ENCODE measurements around the gene CCDC24.

Gene CCDC24

DNA sequence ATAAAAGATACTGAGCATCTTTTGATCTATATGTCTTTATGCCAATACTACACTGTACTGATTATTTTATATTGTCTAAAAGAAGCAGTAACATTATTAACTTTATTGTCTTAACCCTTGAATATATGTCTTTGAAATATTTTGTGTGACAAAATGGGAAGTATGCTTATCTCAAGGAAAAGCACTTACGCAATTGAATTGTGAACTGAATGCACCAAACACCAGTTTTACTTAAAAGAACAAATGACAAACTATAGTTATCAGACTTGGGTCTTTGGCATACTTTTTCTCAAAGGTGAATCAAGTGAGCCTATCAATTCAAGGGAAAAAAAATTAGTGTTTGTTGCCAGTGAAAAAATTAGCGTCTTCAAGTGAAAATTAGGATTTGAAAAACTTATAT, 49.0 kb downstream of the CCDC24 start:
- DNase-seq (ENCODE audit: low read depth), result no peak

DNA sequence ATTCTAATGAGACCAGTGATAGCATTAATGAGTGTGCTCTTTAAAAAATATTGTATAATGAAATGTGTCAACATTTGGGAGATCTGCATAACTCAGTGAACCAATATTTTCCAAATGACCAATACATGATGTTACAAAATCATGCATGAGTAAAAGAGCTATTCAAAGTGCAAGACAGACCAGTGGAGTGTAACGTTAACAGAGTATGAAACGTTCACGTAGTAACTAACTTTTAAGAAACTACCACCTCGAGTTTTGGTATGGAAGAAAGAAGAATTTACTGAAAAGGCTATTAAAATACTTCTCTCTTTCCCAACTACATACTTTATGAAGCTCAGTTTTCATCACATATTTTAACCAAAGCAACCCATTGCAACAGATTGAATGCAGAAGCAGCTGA, 49.4 kb downstream of the CCDC24 start:
- no peak for DNase-seq (ENCODE audit: low read depth)

DNA sequence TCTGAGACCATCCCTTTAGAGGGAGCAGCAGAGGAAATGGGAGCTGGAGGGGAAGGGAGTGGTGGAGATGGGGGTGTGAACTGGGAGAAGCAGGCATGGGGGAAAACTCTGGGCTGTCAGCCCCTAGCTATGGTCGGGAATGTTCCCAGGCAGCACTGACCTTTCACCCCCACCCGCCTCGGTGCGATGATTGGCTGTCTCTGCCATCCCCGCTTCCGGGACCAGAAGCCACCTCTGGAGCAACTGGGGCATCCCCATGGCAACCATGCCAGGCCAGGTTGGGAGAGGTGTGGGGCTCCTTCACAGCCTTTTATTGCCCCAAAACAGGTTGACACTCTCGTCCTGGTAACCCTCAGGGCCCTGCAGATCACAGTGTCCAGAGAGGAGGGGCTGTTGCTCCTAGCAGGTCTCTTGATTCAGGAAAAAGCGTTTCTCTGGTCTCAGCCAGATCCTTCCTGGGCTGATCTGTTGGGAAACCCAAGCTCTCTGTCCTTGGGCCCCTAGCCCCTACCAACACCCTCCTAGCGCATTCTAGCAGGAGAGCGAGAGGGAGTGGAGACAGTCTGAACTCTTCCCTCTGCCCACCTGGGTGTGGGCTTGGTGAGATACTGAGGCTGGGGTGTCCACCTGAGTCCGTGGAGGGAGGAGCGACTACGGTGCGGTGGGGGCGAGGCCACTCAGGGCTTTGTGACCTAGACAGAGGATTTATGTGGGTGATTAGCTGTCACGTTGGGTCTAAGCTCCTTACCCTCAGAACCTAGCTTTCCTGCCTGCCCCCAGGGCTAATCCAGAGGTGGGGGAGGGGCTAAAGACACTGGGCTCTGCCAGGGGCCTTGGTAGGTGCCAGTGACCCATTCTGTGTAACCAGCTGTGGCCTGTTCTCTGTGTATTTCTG, 52.0 kb downstream of the CCDC24 start:
- DNase-seq (ENCODE audit: low read depth), result no peak

DNA sequence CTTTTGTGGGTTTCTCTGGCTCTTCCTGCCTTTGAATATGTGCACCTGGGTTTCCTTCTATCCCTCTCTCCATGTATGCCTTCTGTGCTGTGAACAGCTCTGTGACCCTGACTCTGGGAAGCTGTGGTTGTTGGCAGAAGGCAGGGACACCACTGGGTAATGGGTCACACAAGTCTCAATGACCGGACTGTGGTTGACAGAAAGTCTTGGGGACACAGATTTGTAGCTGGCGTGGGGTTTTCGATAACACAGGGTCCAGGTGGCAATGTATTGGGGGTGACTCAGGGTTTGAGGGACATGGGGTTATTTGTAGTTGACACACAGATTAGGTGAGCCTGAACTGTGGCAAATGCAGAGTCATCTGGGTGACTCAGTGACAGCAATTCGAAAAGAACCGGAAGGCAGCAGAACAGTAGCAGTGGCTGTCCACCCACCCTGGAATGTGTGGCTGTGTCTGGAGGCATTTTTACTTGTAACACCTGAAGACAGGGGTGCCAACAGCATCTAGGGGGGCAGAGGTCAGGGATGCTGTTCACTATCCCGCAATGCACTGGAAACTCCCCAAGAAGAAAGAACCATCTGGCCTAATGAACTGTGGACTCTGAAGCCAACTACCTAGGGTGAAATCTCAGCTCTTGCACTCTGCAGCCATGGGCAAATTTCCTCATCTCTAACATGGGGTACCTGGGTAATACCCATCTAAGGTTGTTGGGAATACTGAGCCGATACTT, 52.8 kb downstream of the CCDC24 start:
- no peak for DNase-seq (ENCODE audit: low read depth)

DNA sequence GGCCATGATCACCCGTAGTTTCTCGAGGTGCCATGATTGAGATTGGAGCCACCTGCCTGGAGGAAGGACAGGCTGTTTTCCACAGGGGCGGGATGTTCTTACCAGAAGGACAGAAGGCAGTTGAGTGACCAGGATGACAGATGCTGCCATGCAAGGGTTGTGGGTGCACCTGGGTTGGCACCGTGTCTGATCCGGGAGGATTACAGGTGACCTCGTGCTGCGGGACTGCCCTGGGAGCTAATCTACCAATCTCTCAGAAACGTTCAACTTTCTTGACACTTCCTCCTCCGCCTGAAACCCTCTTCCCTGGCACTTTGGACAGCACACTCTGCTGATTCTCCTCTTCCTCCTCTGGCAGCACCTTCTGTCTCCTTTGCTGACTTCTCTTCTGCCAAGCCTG, 53.7 kb downstream of the CCDC24 start:
- DNase-seq (ENCODE audit: low read depth), result no peak

Measured in GM04504 (cell line).